Lung (tissue), 12 donors: Measurements from ENCODE around the gene SERPING1. TPM values are rescaled to one million over a fixed set of nuclear protein-coding genes. Genes with fewer than 3 reads are reported as not detected.

Experiments
- ATAC-seq: fragments of 200-7000 bp; cut with Tn5 transposase; one replicate; pipeline ENCODE4 v1.9.1; 2020; ENCODE audit warnings: moderate number of reproducible peaks; ENCODE audit not compliant: insufficient read depth, low FRiP score
- DNase-seq, 3 donors: peaks; one replicate each; pipeline ENCODE4 v3.0.0-alpha.2; 2013 to 2017
- H3K27ac ChIP-seq, 2 donors: one replicate each; pipeline ENCODE4 v1.5.1; 2013; ENCODE audit warnings: mild to moderate bottlenecking in 2 of 2, moderate library complexity in 2 of 2, control low read depth in 1 of 2, inconsistent platforms in 1 of 2, low read depth in 1 of 2, low read length in 1 of 2
- H3K27me3 ChIP-seq, 3 donors: one replicate each; pipeline ENCODE4 v1.5.1; 2013; ENCODE audit warnings: low read length in 2 of 3; ENCODE audit not compliant: control insufficient read depth in 3 of 3, insufficient read depth in 3 of 3
- H3K36me3 ChIP-seq, 4 donors: one replicate each; pipeline ENCODE4 v1.5.1; 2013; ENCODE audit warnings: low read length in 4 of 4, mild to moderate bottlenecking in 1 of 4, moderate library complexity in 1 of 4; ENCODE audit not compliant: control insufficient read depth in 4 of 4, insufficient read depth in 4 of 4
- H3K4me1 ChIP-seq, 5 donors: one replicate each; pipeline ENCODE4 v1.5.1; 2013; ENCODE audit warnings: low read length in 5 of 5, mild to moderate bottlenecking in 2 of 5, moderate library complexity in 1 of 5; ENCODE audit not compliant: control insufficient read depth in 5 of 5, insufficient read depth in 5 of 5
- H3K4me3 ChIP-seq: one replicate; pipeline ENCODE4 v1.5.1; 2013; ENCODE audit warnings: mild to moderate bottlenecking, control low read depth, moderate library complexity
- H3K9ac ChIP-seq, 2 donors: one replicate each; pipeline ENCODE4 v1.5.1; 2013; ENCODE audit warnings: low read length in 2 of 2, control low read depth in 1 of 2; ENCODE audit not compliant: insufficient read depth in 1 of 2
- H3K9me3 ChIP-seq, 4 donors: one replicate each; pipeline ENCODE4 v1.5.1; 2013; ENCODE audit warnings: low read length in 3 of 4, mild to moderate bottlenecking in 1 of 4, moderate library complexity in 1 of 4; ENCODE audit not compliant: control insufficient read depth in 4 of 4, insufficient read depth in 3 of 4
- WGBS, 2 donors: extraction: QIAGEN DNeasy Blood & Tissue Kit; methylation state at CpG; one replicate each; pipeline ENCODE4 v1.1.7; 2013; 5-methylcytosine and 5-hydroxymethylcytosine counted together
- polyA plus RNA-seq, 2 donors: library from polyadenylated mRNA; stranded (reverse); fragments of 200-250 nt; gene quantifications; one replicate each; pipeline ENCODE4 v1.2.1, GENCODE V29; 2013
- total RNA-seq, 2 donors: library from RNA; depleted of rRNA in 1 of 2; stranded (reverse); fragments of >200 nt in 1 of 2; gene quantifications; one replicate each; pipeline ENCODE4 v1.2.1, GENCODE V29; 2014 to 2021
- TF ChIP-seq, protein P1 (sequence below): IDR thresholded peaks from 2 replicates; pipeline ENCODE4 v1.5.1; 2012; ENCODE audit warnings: mild to moderate bottlenecking; ENCODE audit errors: control extremely low read depth, extremely low read depth
- donor health status: control.
- donor health status: control.
- donor health status: Bipolar disorder and iron deficiency.
- donor health status: healthy.
- donor health status: DM: yes; HTN: yes; CAD: no.

Gene SERPING1
- total and polyA plus RNA-seq, 4 donors = 102 to 418 (median 310) TPM

DNA sequence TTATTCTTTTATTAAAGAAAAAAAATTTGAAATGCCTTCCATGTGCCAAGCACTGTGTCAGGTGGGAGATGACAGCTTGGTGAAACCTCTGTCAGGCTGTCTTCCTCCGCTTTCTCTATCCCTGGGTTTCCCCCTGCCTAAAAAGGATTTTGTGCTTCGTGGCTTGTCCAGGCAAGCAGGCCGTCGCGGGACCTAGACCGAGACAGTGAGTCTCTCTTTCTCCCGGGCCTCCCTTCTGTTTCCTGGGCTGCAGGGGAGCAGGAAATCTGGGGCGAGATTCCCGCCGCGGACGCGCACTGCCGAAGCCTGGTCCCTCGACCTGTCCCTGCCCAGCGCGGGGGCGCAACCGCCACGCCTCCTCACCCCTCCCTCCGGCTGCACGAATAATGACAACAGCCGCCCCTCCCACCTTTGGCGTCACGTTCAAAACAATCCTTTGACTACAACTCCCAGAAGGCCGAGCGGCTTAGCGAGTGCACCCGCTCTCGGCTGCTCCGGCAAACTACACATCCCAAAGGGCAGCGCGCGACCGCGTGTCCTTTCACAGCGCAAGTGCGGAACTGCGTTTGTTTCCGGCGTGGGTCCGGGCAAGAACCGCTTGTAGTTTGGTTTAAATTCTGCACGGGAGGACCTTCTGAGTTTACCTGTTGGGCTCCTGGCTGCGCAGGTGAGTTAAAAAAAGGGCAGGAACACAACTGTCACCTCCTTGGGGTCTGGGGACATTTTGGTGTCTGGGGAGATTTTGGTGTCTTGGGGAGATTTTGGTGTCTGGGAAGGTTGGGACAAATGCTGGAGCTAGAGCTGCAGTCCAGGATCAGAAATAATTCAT is 59.9 kb downstream of the SERPING1 start, which contains the start of gene CLP1:
TSS of gene CLP1 (plus strand) at position 569 of the 829 bp plus-strand sequence. CDS start 1,715 bp downstream, outside the sequence.
- Histone ChIP-seq H3K27me3 (no peaks in the 10 kb centered on the region), H3K4me3 (peak within 1 kb of the TSS; percentile 63), H3K9ac (peak within 1 kb of the TSS; percentile 51 to 83), H3K4me1 (peaks cover 0 to 14% (median 2%) of the 10 kb centered on the region in 5 donors), H3K9me3 (no peaks in the 10 kb centered on the region), H3K36me3 (peaks cover 11 to 20% (median 18%) of the 10 kb centered on the region in 4 donors), H3K27ac (peak within 1 kb of the TSS; percentile 82 to 92)
- peak; percentile 99 for ATAC-seq
- TF ChIP-seq, protein P1, sequence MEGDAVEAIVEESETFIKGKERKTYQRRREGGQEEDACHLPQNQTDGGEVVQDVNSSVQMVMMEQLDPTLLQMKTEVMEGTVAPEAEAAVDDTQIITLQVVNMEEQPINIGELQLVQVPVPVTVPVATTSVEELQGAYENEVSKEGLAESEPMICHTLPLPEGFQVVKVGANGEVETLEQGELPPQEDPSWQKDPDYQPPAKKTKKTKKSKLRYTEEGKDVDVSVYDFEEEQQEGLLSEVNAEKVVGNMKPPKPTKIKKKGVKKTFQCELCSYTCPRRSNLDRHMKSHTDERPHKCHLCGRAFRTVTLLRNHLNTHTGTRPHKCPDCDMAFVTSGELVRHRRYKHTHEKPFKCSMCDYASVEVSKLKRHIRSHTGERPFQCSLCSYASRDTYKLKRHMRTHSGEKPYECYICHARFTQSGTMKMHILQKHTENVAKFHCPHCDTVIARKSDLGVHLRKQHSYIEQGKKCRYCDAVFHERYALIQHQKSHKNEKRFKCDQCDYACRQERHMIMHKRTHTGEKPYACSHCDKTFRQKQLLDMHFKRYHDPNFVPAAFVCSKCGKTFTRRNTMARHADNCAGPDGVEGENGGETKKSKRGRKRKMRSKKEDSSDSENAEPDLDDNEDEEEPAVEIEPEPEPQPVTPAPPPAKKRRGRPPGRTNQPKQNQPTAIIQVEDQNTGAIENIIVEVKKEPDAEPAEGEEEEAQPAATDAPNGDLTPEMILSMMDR = no peak
- DNase-seq = peak; percentile 99 to 100 (median 100)
- WGBS, 2 donors = 0% methylated on average over 45 of the region's 45 CpGs

DNA sequence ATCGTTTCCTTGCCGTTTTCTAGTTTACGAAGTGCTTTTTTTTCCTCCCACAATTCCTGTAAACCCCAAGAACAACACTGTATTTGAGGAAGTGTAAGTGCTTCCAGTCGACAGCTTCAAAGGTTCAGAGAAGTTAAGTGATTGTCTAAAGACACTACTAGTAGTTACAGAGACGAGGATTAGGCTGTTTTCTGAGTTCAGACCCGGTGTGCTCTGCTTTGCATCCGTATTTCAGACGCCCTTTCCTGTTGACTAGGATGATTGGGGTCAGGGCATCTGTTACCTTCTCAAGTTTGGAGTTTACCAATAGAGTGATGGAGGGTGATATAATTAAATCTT is 60.5 kb downstream of the SERPING1 start:
- peaks cover 15 to 22% (median 20%) of the 10 kb centered on the region in 4 donors for H3K36me3 ChIP-seq
- ATAC-seq (no peak), DNase-seq (no peak)
- H3K9me3 ChIP-seq = no peaks in the 10 kb centered on the region
- peak overlapping the region; percentile 63 for H3K4me3 ChIP-seq
- H3K4me1 ChIP-seq = peaks cover 0 to 11% (median 2%) of the 10 kb centered on the region in 5 donors
- TF ChIP-seq, protein P1 = no peak
- peak overlapping the region; percentile 18 to 64 for H3K27ac ChIP-seq
- no peaks in the 10 kb centered on the region for H3K27me3 ChIP-seq
- H3K9ac ChIP-seq = peak overlapping the region; percentile 51 to 54
- WGBS, 2 donors = 0 to 1% methylated on average over 8 of the region's 8 CpGs

- Histone ChIP-seq H3K4me1 (peaks cover 0 to 9% (median 2%) of the 10 kb centered on the region in 5 donors), H3K4me3 (no peak overlapping the region), H3K27me3 (no peaks in the 10 kb centered on the region), H3K9me3 (no peaks in the 10 kb centered on the region), H3K9ac (no peak overlapping the region), H3K27ac (no peak overlapping the region), H3K36me3 (peaks cover 15 to 22% (median 20%) of the 10 kb centered on the region in 4 donors)
- TF ChIP-seq, protein P1 = no peak
- WGBS, 2 donors = 94 to 98% methylated on average over 14 of the region's 14 CpGs
- no peak for DNase-seq
- ATAC-seq = no peak
Observed at GRCh38 chr11:57659669-57660068, 62.2 kb downstream of the SERPING1 start.
